Activated T-cell treated with anti-CD3 and anti-CD28 coated beads for 48 hours (primary cell): Measurements from ENCODE around the gene ADGRL3.

Experiments used
- DNase-seq: peaks from one replicate; pipeline ENCODE4 v3.0.0-alpha.2; 2020; ENCODE audit warnings: low read depth

Gene ADGRL3

DNA sequence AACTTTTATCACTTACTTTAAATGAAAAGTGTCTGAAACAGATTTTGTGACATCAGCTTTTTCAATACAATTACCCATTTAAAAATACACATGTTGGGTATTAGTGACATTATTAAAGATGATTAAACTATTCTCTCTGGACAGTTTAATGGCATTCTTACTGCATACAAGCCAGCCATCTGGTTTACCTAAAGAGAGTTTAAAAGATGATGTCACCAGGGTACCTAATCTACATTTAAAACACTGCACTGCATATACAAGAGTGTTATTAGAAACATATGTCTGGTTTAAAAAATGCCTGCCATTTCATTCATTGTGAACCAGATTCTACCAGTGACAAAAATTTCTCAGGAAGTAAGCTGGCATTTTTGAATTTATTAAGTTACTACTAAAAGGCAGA is 919.1 kb downstream of the ADGRL3 start:
- DNase-seq: no peak

GRCh38 chr4:62126064-62126732 is 926.1 kb downstream of the ADGRL3 start:
- DNase-seq: no peak
